Astrocyte (in vitro differentiated cells and primary cell): ENCODE measurements around the gene CYTH4. TPM values are rescaled to one million over a fixed set of nuclear protein-coding genes. Genes with fewer than 3 reads are reported as not detected.

ENCODE experiments used
- DNase-seq: peaks from one replicate; pipeline ENCODE4 v3.0.0-alpha.2; 2010; ENCODE audit warnings: low read depth
- FAIRE-seq: peaks from 2 replicates; lab custom pipeline; 2011; peaks lifted over from hg19 to GRCh38; lab: Jason Lieb, UNC
- H2AFZ ChIP-seq: 2 replicates; pipeline ENCODE4 v1.6.0; 2012; ENCODE audit warnings: low read depth, low read length, inconsistent platforms
- H3K27ac ChIP-seq: 2 replicates; pipeline ENCODE4 v1.5.1; 2011; ENCODE audit warnings: low read depth, low read length, inconsistent platforms
- H3K27me3 ChIP-seq: 2 replicates; pipeline ENCODE4 v1.6.0; 2011; ENCODE audit warnings: low read length, inconsistent platforms; ENCODE audit not compliant: insufficient read depth
- H3K36me3 ChIP-seq: 2 replicates; pipeline ENCODE4 v1.5.1; 2011; ENCODE audit warnings: low read length, inconsistent platforms; ENCODE audit not compliant: insufficient read depth
- H3K4me1 ChIP-seq: 2 replicates; pipeline ENCODE4 v1.5.1; 2011; ENCODE audit warnings: low read length, inconsistent platforms; ENCODE audit not compliant: insufficient read depth
- H3K4me2 ChIP-seq: 2 replicates; pipeline ENCODE4 v1.6.0; 2012; ENCODE audit warnings: low read length, inconsistent platforms
- H3K4me3 ChIP-seq: 2 replicates; pipeline ENCODE4 v1.5.1; 2011; ENCODE audit warnings: low read depth, mild to moderate bottlenecking, low read length, inconsistent platforms; ENCODE audit not compliant: insufficient read depth
- H3K79me2 ChIP-seq: 2 replicates; pipeline ENCODE4 v1.6.0; 2012; ENCODE audit warnings: mild to moderate bottlenecking, low read length, inconsistent platforms; ENCODE audit not compliant: insufficient read depth
- H3K9ac ChIP-seq: 2 replicates; pipeline ENCODE4 v1.6.0; 2012; ENCODE audit warnings: mild to moderate bottlenecking, low read length, inconsistent platforms
- H3K9me3 ChIP-seq: 2 replicates; pipeline ENCODE4 v1.5.1; 2012; ENCODE audit warnings: low read depth, mild to moderate bottlenecking, low read length, inconsistent platforms; ENCODE audit not compliant: insufficient read depth
- H4K20me1 ChIP-seq: 2 replicates; pipeline ENCODE4 v1.6.0; 2012; ENCODE audit warnings: low read length, inconsistent platforms; ENCODE audit not compliant: insufficient read depth
- H3K27ac Mint-ChIP-seq: one replicate; pipeline ENCODE4 v1.8.0; 2021; ENCODE audit warnings: mild to moderate bottlenecking, mixed read lengths; ENCODE audit not compliant: unreplicated experiment
- H3K27me3 Mint-ChIP-seq: one replicate; pipeline ENCODE4 v1.8.0; 2021; ENCODE audit warnings: low read depth, mixed read lengths; ENCODE audit not compliant: unreplicated experiment
- H3K36me3 Mint-ChIP-seq: one replicate; pipeline ENCODE4 v1.8.0; 2021; ENCODE audit warnings: low read depth, mixed read lengths; ENCODE audit not compliant: unreplicated experiment
- H3K4me1 Mint-ChIP-seq: one replicate; pipeline ENCODE4 v1.8.0; 2021; ENCODE audit warnings: low read depth, mixed read lengths; ENCODE audit not compliant: unreplicated experiment
- H3K4me3 Mint-ChIP-seq: one replicate; pipeline ENCODE4 v1.8.0; 2021; ENCODE audit warnings: mild to moderate bottlenecking, moderate library complexity, mixed read lengths; ENCODE audit not compliant: unreplicated experiment
- H3K9me3 Mint-ChIP-seq: one replicate; pipeline ENCODE4 v1.8.0; 2021; ENCODE audit warnings: mild to moderate bottlenecking, mixed read lengths; ENCODE audit not compliant: unreplicated experiment
- EZH2 ChIP-seq: IDR thresholded peaks from 2 replicates; pipeline ENCODE4 v1.6.1; 2012; ENCODE audit warnings: mild to moderate bottlenecking, low read length, inconsistent platforms; ENCODE audit not compliant: insufficient read depth
- total RNA-seq: library from RNA; stranded (reverse); gene quantifications from 2 replicates; pipeline ENCODE4 v1.2.1, GENCODE V29; 2021
- TF ChIP-seq, protein P1 (sequence below): IDR thresholded peaks from 2 replicates; pipeline ENCODE4 v1.5.1; 2011; ENCODE audit warnings: low read depth, mild to moderate bottlenecking, inconsistent platforms, low read length, moderate library complexity; ENCODE audit not compliant: insufficient read depth

CYTH4 gene
- total RNA-seq, 1 donor from 2014 or later, result not detected

DNA sequence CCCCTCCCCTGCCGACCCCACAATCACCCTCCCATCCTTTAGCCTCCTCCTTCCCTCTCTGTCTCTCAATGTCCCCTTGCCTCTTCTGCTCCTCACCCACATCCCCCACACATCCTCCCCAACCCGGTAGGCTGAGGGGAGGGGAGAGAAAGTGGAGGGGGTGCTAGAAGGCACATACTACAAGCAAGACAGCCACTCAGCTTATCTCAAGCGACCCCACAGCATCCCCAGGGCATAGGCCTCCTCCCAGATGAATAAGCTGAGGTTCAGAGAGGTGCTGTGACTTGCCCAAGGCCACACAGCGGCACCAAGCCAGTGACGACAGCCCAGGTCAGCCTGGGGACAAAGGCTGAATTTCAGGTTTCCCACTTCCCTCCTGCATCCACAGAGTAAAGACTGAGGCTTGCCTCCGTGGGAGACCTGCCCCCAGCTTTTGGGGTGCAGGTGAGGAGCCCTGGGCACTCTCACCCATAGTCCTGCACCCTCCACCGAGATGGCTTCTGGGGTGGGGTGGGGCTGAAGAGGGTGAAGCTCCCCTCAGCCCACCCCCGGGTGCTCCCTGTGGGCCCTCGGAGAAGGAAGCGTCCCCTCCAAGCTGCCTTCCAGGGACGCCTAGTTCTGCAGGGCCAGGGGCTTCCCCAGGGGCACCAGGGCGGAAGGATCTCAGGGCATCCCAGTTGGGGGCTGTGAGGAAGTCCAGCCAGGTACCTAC, 38.8 kb upstream of the CYTH4 start:
- H3K36me3 ChIP-seq, result no peaks in the 10 kb centered on the region
- TF ChIP-seq, protein P1, sequence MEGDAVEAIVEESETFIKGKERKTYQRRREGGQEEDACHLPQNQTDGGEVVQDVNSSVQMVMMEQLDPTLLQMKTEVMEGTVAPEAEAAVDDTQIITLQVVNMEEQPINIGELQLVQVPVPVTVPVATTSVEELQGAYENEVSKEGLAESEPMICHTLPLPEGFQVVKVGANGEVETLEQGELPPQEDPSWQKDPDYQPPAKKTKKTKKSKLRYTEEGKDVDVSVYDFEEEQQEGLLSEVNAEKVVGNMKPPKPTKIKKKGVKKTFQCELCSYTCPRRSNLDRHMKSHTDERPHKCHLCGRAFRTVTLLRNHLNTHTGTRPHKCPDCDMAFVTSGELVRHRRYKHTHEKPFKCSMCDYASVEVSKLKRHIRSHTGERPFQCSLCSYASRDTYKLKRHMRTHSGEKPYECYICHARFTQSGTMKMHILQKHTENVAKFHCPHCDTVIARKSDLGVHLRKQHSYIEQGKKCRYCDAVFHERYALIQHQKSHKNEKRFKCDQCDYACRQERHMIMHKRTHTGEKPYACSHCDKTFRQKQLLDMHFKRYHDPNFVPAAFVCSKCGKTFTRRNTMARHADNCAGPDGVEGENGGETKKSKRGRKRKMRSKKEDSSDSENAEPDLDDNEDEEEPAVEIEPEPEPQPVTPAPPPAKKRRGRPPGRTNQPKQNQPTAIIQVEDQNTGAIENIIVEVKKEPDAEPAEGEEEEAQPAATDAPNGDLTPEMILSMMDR, result no peak
- no peak for TF ChIP-seq EZH2
- peaks cover 26% of the 10 kb centered on the region for H3K4me1 ChIP-seq
- no peak overlapping the region for H3K27ac ChIP-seq
- H3K4me3 ChIP-seq, result peak overlapping the region; percentile 50
- H3K79me2 ChIP-seq, result no peaks in the 10 kb centered on the region
- H3K9ac ChIP-seq, result peak overlapping the region; percentile 48
- Mint-ChIP-seq H3K27ac (no peak overlapping the region), H3K4me3 (no peak overlapping the region), H3K36me3 (no peaks in the 10 kb centered on the region), H3K27me3 (peaks cover 15% of the 10 kb centered on the region), H3K4me1 (peaks cover 7% of the 10 kb centered on the region), H3K9me3 (no peaks in the 10 kb centered on the region)
- no peaks in the 10 kb centered on the region for H3K27me3 ChIP-seq
- H3K4me2 ChIP-seq, result peak overlapping the region; percentile 86
- peak overlapping the region; percentile 88 for H2AFZ ChIP-seq
- FAIRE-seq (no peak), DNase-seq (no peak)
- no peaks in the 10 kb centered on the region for H3K9me3 ChIP-seq
- H4K20me1 ChIP-seq, result no peaks in the 10 kb centered on the region

DNA sequence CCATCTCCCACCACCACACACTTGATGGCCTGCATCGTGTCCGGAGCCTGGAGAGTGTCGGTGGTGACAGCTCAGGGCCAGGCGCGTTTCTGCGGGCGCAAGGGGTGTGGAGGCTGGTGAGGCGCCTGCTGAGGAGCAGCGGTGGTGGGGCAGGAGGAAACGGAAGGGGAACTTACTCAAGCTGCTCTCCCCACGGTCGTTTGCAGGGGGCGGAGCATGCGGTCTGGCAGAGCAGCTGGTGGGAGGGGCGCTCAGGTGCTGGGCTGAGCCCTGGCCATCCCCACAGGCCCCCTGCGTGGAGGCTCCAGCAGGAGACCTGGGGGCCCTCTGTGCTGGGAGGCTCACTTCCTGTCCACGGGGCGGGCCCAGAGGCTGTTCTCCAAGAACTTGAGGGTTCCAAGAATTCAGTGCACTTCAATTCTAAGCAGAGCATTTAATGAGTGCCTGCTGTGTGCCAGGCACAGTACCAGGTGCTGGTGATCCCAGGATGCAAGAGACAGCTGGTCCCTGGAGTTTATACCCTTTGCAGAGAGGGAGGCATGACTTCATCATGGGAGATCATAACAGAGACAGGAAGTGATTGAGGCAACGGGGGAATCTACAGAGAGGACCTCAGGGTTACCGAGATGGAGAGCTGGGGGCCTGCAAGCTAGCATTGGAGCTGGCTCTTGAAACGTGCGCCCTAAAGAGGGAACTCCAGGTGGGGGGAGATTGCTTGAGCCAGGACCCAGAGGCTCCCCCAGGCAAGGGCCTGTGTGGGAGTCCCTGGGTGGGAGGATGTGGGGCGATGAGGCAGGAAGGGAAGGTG, 38.0 kb upstream of the CYTH4 start, which contains the start of gene RAC2:
Gene RAC2 (minus strand): TSS at position 156 of the 808 bp plus-strand sequence. CDS start 121 bp downstream, at position 35.
- DNase-seq, result peak; percentile 39
- Histone ChIP-seq H3K4me3 (peak within 1 kb of the TSS; percentile 50), H3K9ac (peak within 1 kb of the TSS; percentile 48), H3K36me3 (no peaks in the 10 kb centered on the region), H3K9me3 (no peaks in the 10 kb centered on the region), H3K79me2 (no peaks in the 10 kb centered on the region), H3K4me2 (peak within 1 kb of the TSS; percentile 86), H3K27ac (no peak within 1 kb of the TSS), H2AFZ (peak within 1 kb of the TSS; percentile 88), H4K20me1 (no peaks in the 10 kb centered on the region), H3K27me3 (no peaks in the 10 kb centered on the region), H3K4me1 (peaks cover 26% of the 10 kb centered on the region)
- no peak for TF ChIP-seq EZH2
- TF ChIP-seq, protein P1, result no peak
- no peaks in the 10 kb centered on the region for H3K36me3 Mint-ChIP-seq
- peaks cover 14% of the 10 kb centered on the region for H3K27me3 Mint-ChIP-seq
- H3K27ac Mint-ChIP-seq, result no peak within 1 kb of the TSS
- FAIRE-seq, result no peak
- H3K4me3 Mint-ChIP-seq, result no peak within 1 kb of the TSS
- no peaks in the 10 kb centered on the region for H3K9me3 Mint-ChIP-seq
- peaks cover 7% of the 10 kb centered on the region for H3K4me1 Mint-ChIP-seq
